Ovary (tissue), 9 donors: ENCODE measurements around the gene RERE. TPM values are rescaled to one million over a fixed set of nuclear protein-coding genes. Genes with fewer than 3 reads are reported as not detected.

ENCODE experiments used
- DNase-seq, 5 donors: peaks; one replicate each; pipeline ENCODE4 v3.0.0-alpha.2; 2019 to 2020
- H3K27ac ChIP-seq, 2 donors: fragments of 200-600 bp; one replicate each; pipeline versions ENCODE4 v1.5.1 to v1.8.0; 2019 to 2022
- H3K27me3 ChIP-seq: fragments of 200-600 bp; one replicate; pipeline ENCODE4 v1.8.0; 2022
- H3K36me3 ChIP-seq: fragments of 200-600 bp; sonication (generic); one replicate; pipeline ENCODE4 v1.5.1; 2019
- H3K4me1 ChIP-seq: one replicate; pipeline ENCODE4 v1.8.1; 2013; ENCODE audit warnings: mild to moderate bottlenecking, moderate library complexity; ENCODE audit not compliant: insufficient read depth
- H3K4me3 ChIP-seq: fragments of 200-600 bp; sonication (generic); one replicate; pipeline ENCODE4 v1.5.1; 2017
- H3K9me3 ChIP-seq, 2 donors: fragments of 200-600 bp in 1 of 2; sonication (generic) in 1 of 2; one replicate each; pipeline versions ENCODE4 v1.5.1 to v1.8.1; 2013 to 2019; ENCODE audit warnings: mild to moderate bottlenecking in 1 of 2, moderate library complexity in 1 of 2
- EP300 ChIP-seq: sonication (generic); formaldehyde crosslinking; IDR thresholded peaks from one replicate; pipeline ENCODE4 v1.6.1; 2017; ENCODE audit warnings: antibody characterized with exemption
- POLR2A ChIP-seq: fragments of 450-650 bp; IDR thresholded peaks from one replicate; pipeline ENCODE4 v1.6.1; 2017; ENCODE audit warnings: antibody characterized with exemption, mild to moderate bottlenecking, moderate library complexity
- WGBS, 3 donors: extraction: QIAGEN DNeasy Blood & Tissue Kit in 1 of 3; methylation state at CpG; one replicate each; pipeline versions ENCODE4 v1.1.5 to v1.1.7; 2013 to 2017; 5-methylcytosine and 5-hydroxymethylcytosine counted together
- intact Hi-C, 4 donors: fragments of 100-400 bp; cut with DNase I; formaldehyde crosslinking; loops; one replicate each; pipeline versions ENCODE4 v1.11.0 to v1.15.1; 2022 to 2023
- polyA plus RNA-seq, 2 donors: library from polyadenylated mRNA; stranded (reverse); fragments of 200-250 nt in 1 of 2; fragments of 350-450 nt in 1 of 2; fragmentation: Illumina TruSeq in 1 of 2; extraction: RNeasy Lipid Tissue Mini Kit (QIAGEN cat#74804) in 1 of 2; gene quantifications; one replicate each; pipeline ENCODE4 v1.2.3, GENCODE V29; 2013 to 2014
- total RNA-seq, 7 donors: library from RNA; depleted of rRNA in 2 of 7; stranded (reverse); fragments of >200 nt in 2 of 7; fragmentation: NEBNext Ultra II Directional in 3 of 7; extraction: Animal tissue kit (Norgen Biotek cat#: 25700) in 3 of 7; gene quantifications; one replicate each; pipeline versions ENCODE4 v1.1.0 to v1.2.4, GENCODE V29; 2016 to 2023
- TF ChIP-seq, protein P1 (sequence below), 3 donors: fragments of 450-650 bp in 2 of 3; fragments of 200-600 bp in 1 of 3; IDR thresholded peaks; one replicate each; pipeline versions ENCODE4 v1.5.1 to v1.8.0; 2016 to 2022; ENCODE audit warnings: antibody characterized with exemption in 3 of 3, mild to moderate bottlenecking in 1 of 3
- donor health status: DM: no; HTN: no; CAD: no; lungs with moderate emphysema.
- donor health status: DM: no; HTN: no; CAD: no.
- donor health status: Bipolar disorder and iron deficiency.
- donor health status: DM: yes; HTN: yes; CAD: no.
- donor health status: DM: no; HTN: no; CAD: no.
- donor health status: DM: yes; HTN: yes; CAD: no.

RERE gene
- total and polyA plus RNA-seq, 9 donors, result 36.7 to 119 (median 114) TPM

DNA sequence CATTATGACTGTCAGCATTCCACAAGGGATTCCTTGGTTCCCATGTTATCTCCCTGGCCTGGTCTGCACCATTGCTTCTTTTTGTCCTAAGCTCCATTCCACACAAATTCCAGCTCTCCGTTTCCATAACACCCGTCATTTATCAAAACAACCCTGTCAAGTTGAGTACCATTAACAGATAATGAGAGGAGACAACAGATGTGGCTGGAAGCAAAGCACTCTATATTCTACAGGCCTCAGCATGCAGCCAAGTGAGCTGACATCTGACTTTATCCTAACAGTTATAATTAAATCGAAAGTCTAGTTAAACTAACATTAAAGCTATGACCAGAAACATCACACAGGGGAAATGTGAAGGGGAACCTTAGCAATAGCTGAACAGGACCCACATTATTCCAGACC lies 110.4 kb downstream of the RERE start:
- Histone ChIP-seq H3K36me3 (no peaks in the 10 kb centered on the region), H3K9me3 (no peaks in the 10 kb centered on the region), H3K27me3 (no peaks in the 10 kb centered on the region), H3K4me1 (peaks cover 2% of the 10 kb centered on the region), H3K27ac (no peak overlapping the region), H3K4me3 (no peak overlapping the region)
- WGBS, 3 donors, result 6 to 12% (median 12%) methylated on average over 3 of the region's 3 CpGs
- DNase-seq, result no peak
- intact Hi-C loops, result no loop called here
- TF ChIP-seq, protein P1, sequence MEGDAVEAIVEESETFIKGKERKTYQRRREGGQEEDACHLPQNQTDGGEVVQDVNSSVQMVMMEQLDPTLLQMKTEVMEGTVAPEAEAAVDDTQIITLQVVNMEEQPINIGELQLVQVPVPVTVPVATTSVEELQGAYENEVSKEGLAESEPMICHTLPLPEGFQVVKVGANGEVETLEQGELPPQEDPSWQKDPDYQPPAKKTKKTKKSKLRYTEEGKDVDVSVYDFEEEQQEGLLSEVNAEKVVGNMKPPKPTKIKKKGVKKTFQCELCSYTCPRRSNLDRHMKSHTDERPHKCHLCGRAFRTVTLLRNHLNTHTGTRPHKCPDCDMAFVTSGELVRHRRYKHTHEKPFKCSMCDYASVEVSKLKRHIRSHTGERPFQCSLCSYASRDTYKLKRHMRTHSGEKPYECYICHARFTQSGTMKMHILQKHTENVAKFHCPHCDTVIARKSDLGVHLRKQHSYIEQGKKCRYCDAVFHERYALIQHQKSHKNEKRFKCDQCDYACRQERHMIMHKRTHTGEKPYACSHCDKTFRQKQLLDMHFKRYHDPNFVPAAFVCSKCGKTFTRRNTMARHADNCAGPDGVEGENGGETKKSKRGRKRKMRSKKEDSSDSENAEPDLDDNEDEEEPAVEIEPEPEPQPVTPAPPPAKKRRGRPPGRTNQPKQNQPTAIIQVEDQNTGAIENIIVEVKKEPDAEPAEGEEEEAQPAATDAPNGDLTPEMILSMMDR (IDR thresholded peaks at IDR 0.05), result no peak
- TF ChIP-seq POLR2A (no peak), EP300 (no peak)

DNA sequence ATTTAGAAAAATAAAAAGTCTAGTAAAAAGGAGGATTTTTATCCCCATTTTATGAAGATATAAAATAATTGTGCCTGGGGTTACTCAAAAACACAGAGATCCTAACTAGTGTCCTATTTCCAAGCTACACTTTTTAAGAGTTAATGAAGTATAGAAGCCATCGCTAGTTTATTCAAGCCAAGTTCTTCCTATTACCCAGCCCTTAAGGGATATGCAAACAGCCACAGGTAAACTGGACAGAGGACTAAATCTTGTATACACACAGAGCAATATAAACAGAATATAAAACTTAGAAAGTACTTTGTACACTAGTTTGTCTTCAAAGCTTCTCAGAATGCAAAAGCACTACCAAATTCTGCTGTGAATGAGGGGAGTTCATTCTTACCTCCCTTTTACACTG lies 111.1 kb downstream of the RERE start:
- no peak overlapping the region for H3K27ac ChIP-seq
- no peaks in the 10 kb centered on the region for H3K27me3 ChIP-seq
- no peak for DNase-seq
- TF ChIP-seq POLR2A (no peak), EP300 (no peak)
- TF ChIP-seq, protein P1 (IDR thresholded peaks at IDR 0.05), result no peak
- WGBS, 3 donors, result 91 to 96% (median 93%) methylated on average over 1 of the region's 1 CpG
- intact Hi-C loops, result no loop called here
- peaks cover 2% of the 10 kb centered on the region for H3K4me1 ChIP-seq
- H3K4me3 ChIP-seq, result no peak overlapping the region
- H3K9me3 ChIP-seq, result no peaks in the 10 kb centered on the region
- H3K36me3 ChIP-seq, result no peaks in the 10 kb centered on the region

DNA sequence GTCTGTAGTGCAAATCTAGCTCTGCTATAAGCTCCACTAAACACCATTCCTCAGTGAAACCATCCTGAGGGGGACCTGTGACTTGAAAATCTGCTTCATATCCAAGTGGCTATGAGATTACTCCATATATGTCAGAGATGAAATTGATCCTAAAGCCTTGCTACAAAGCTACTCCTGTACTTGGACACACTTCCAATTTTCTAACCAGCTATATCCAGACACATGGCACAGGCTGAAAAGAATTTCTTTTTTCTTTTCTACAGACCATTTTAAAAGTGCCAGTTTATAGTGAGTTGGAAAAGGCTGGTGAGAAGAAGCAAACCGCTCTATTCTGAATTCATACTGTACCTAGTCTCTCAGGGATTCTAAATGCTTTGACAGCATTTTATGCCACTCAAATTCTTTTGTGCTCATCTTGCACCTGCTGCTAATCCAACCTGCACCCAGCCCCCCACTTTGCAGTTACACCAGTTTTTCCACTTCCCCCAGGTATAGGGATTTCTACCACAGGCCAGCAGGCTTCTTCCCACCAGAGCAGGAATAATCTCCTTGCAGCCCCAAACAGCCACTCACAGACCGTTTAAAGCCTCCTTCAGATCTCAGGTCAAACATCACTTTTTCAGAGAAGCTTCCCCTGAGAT lies 112.5 kb downstream of the RERE start:
- no peak overlapping the region for H3K27ac ChIP-seq
- intact Hi-C loops, result loop anchor here in 1 of 4 donors (5.0 kb wide), 1 partner anchor 38 kb away; no protein-coding TSS in a partner anchor
- WGBS, 3 donors, result 76 to 82% (median 78%) methylated on average over 2 of the region's 2 CpGs
- no peak for DNase-seq
- H3K4me3 ChIP-seq, result no peak overlapping the region
- H3K4me1 ChIP-seq, result peaks cover 7% of the 10 kb centered on the region
- no peaks in the 10 kb centered on the region for H3K36me3 ChIP-seq
- TF ChIP-seq, protein P1 (IDR thresholded peaks at IDR 0.05), result no peak
- TF ChIP-seq POLR2A, result no peak
- no peaks in the 10 kb centered on the region for H3K27me3 ChIP-seq
- H3K9me3 ChIP-seq, result no peaks in the 10 kb centered on the region

DNA sequence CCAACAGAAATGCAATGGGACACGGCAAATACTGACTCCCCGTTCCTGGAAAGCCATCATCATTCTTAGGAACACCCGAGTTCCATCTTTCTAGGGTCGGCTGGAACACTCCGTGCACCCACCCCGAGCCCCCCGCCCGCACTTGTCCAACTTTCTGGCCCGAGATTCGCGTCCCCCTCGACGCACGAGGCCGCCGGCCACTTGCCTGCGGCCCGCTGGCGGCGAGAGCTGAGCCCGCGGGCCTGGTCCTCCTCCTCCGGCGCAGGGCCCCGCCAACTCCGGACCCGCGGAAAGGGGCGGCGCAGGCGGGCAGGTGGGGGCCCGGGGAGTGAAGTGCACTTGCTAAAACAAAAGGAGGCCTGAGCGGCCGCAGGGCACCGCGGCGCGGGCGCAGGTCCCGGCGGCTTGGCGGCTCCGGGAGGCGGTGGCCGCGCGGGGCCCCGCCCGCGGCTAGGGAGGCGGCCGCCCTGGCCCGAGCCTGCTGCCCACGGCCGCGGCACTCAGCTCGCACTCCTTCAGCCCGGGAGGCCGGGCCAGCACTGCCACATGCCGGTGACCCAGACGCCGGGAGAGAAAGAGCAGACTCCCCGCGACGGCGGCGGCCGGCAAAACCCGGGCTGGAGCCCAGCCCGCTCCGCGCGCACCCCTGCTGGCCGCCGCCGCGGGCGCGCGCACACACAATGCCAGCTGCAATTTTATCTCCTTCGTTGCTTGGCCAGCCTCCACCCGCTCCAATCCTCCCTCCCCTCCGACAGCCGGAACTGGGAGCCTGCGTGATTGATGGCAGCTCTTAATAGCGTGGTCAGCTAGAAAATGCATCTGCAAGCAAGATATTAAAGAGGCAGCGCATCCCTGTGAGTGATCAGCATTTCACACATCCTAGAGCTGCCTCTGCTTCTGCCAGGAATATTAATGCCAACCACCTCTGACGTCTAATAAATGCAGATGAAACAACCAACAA lies 114.3 kb downstream of the RERE start:
- Histone ChIP-seq H3K27me3 (no peaks in the 10 kb centered on the region), H3K4me1 (peaks cover 7% of the 10 kb centered on the region), H3K36me3 (no peaks in the 10 kb centered on the region), H3K27ac (peak overlapping the region; percentile 16 to 65), H3K4me3 (peak overlapping the region; percentile 73), H3K9me3 (no peaks in the 10 kb centered on the region)
- TF ChIP-seq, protein P1 (IDR thresholded peaks at IDR 0.05), result peak in 2 of 3 donors; percentile 28 to 35
- TF ChIP-seq POLR2A (peak; percentile 42), EP300 (no peak)
- WGBS, 3 donors, result 0 to 1% (median 0%) methylated on average over 72 to 86 of the region's 88 CpGs
- intact Hi-C loops, result loop anchor here in 1 of 4 donors (5.0 kb wide), 1 partner anchor 36 kb away; no protein-coding TSS in a partner anchor
- DNase-seq, result peak; percentile 83 to 92 (median 91)
